Measurements from ENCODE around the gene SIX6. TPM values are rescaled to one million over a fixed set of nuclear protein-coding genes. Genes with fewer than 3 reads are reported as not detected.
"Not testable (repeated sequence)": the region's sequence is repeated elsewhere in the genome, so short reads cannot be mapped to it uniquely, and the experiment has no call there.

Gene SIX6
- total RNA-seq (ENCODE audit: insufficient read depth, low replicate concordance) = 1.2 TPM

- DNase-seq (ENCODE audit: low spot score) = no peak
Observed at GRCh38 chr14:60508707-60509437, at the start of gene SIX6. Gene SIX6, plus strand, starts transcription at chr14:60509146. Its CDS starts 253 bp downstream, at chr14:60509399.

GRCh38 chr14:60480248-60480647 is 28.7 kb upstream of the SIX6 start:
- DNase-seq (ENCODE audit: low spot score) = not testable (repeated sequence)

- DNase-seq (ENCODE audit: low spot score) = no peak
Observed at GRCh38 chr14:60482743-60483142, 26.2 kb upstream of the SIX6 start.

GRCh38 chr14:60485057-60485597 is 23.8 kb upstream of the SIX6 start:
- DNase-seq (ENCODE audit: low spot score) = peak; percentile 3

GRCh38 chr14:60485598-60486251 is 23.2 kb upstream of the SIX6 start, which contains the start of gene C14orf39:
Gene C14orf39, minus strand, starts transcription at chr14:60486063. Its CDS starts 985 bp downstream, at chr14:60485078.
- peak; percentile 30 for DNase-seq (ENCODE audit: low spot score)

- DNase-seq (ENCODE audit: low spot score) = no peak
Observed at GRCh38 chr14:60487211-60487610, 21.7 kb upstream of the SIX6 start.

GRCh38 chr14:60488175-60488574 is 20.8 kb upstream of the SIX6 start:
- DNase-seq (ENCODE audit: low spot score) = no peak

- no peak for DNase-seq (ENCODE audit: low spot score)
Observed at GRCh38 chr14:60490270-60490669, 18.7 kb upstream of the SIX6 start.

GRCh38 chr14:60495946-60496345 is 13.0 kb upstream of the SIX6 start:
- DNase-seq (ENCODE audit: low spot score) = no peak

- no peak for DNase-seq (ENCODE audit: low spot score)
Observed at GRCh38 chr14:60502541-60502940, 6.4 kb upstream of the SIX6 start.

- no peak for DNase-seq (ENCODE audit: low spot score)
Observed at GRCh38 chr14:60505448-60505847, 3.5 kb upstream of the SIX6 start.

- no peak for DNase-seq (ENCODE audit: low spot score)
Observed at GRCh38 chr14:60506010-60506409, 2.9 kb upstream of the SIX6 start.

- DNase-seq (ENCODE audit: low spot score) = no peak
Observed at GRCh38 chr14:60506462-60506984, 2.4 kb upstream of the SIX6 start.

- no peak for DNase-seq (ENCODE audit: low spot score)
Observed at GRCh38 chr14:60506985-60507829, 1.7 kb upstream of the SIX6 start.

- DNase-seq (ENCODE audit: low spot score) = no peak
Observed at GRCh38 chr14:60508363-60508706, 611 bp upstream of the SIX6 start.

- no peak for DNase-seq (ENCODE audit: low spot score)
Observed at GRCh38 chr14:60509438-60510253, 700 bp downstream of the SIX6 start.

GRCh38 chr14:60510254-60510950 is 1.5 kb downstream of the SIX6 start:
- DNase-seq (ENCODE audit: low spot score) = no peak

- no peak for DNase-seq (ENCODE audit: low spot score)
Observed at GRCh38 chr14:60510951-60511599, 2.1 kb downstream of the SIX6 start.

GRCh38 chr14:60512126-60512525 is 3.2 kb downstream of the SIX6 start:
- DNase-seq (ENCODE audit: low spot score) = no peak
